Duodenal mucosa (tissue), 2 donors: Measurements from ENCODE around the gene SLC35F2.
A peak's percentile ranks its signal among the peaks of the same experiment; 100 is the strongest.

Experiments used
- H3K27ac ChIP-seq: one replicate; pipeline ENCODE4 v1.7.0; 2013; ENCODE audit warnings: low read depth, low read length
- H3K27me3 ChIP-seq, 2 donors: one replicate each; pipeline ENCODE4 v1.7.0; 2013; ENCODE audit warnings: low read length in 2 of 2, control low read depth in 1 of 2; ENCODE audit not compliant: insufficient read depth in 2 of 2, control insufficient read depth in 1 of 2
- H3K36me3 ChIP-seq, 2 donors: one replicate each; pipeline ENCODE4 v1.7.0; 2013; ENCODE audit warnings: low read length in 2 of 2, control low read depth in 1 of 2; ENCODE audit not compliant: insufficient read depth in 2 of 2, control insufficient read depth in 1 of 2
- H3K4me1 ChIP-seq, 2 donors: one replicate each; pipeline ENCODE4 v1.7.0; 2013; ENCODE audit warnings: low read length in 2 of 2, control low read depth in 1 of 2; ENCODE audit not compliant: insufficient read depth in 2 of 2, control insufficient read depth in 1 of 2
- H3K4me3 ChIP-seq, 2 donors: one replicate each; pipeline ENCODE4 v1.7.0; 2013; ENCODE audit warnings: low read length in 2 of 2, low read depth in 1 of 2
- H3K9ac ChIP-seq, 2 donors: one replicate each; pipeline ENCODE4 v1.7.0; 2013; ENCODE audit warnings: low read length in 2 of 2, low read depth in 1 of 2
- H3K9me3 ChIP-seq, 2 donors: one replicate each; pipeline ENCODE4 v1.7.0; 2013; ENCODE audit warnings: low read length in 2 of 2, control low read depth in 1 of 2; ENCODE audit not compliant: control insufficient read depth in 1 of 2

Gene SLC35F2

DNA sequence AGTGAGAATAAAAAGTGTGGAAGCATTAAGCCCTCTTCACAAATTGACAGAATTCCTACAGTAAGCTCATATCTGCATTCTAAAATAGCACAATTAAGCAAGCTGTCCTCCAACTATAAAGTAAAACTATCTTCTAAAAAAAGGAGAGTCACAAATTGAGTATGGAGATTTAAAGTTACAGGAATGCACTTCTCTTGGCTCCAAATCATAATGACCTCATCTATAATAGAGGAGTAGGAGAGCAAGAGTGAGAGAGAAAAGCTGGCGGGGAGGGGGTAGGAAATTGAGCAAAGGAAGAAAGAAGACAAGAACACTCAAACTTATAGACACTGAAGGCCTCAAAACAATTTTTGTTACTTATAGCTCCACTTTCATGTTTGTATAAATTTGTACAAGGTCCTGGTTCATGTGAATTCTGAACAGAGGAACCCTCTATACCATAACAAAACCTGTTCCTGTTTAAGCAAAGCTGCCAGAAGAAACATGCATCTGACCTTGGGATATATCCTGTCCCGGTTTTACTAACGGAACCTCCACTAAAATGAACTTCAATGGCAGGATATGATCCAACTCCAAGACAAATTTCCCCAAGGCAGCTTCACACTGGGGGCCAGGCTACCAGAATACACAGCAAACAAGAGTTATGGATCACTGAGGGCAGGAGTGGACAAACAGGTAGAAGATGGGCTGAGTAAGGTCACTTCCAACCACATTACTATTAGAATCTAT, 37.2 kb downstream of the SLC35F2 start:
- Histone ChIP-seq H3K9ac (no peak overlapping the region), H3K27ac (no peak overlapping the region), H3K9me3 (no peaks in the 10 kb centered on the region), H3K4me1 (no peaks in the 10 kb centered on the region), H3K36me3 (no peaks in the 10 kb centered on the region), H3K4me3 (no peak overlapping the region), H3K27me3 (no peaks in the 10 kb centered on the region)

- Histone ChIP-seq H3K4me1 (no peaks in the 10 kb centered on the region), H3K4me3 (no peak overlapping the region), H3K9me3 (no peaks in the 10 kb centered on the region), H3K9ac (no peak overlapping the region), H3K36me3 (peaks cover 0 to 2% of the 10 kb centered on the region in 2 donors), H3K27me3 (no peaks in the 10 kb centered on the region), H3K27ac (no peak overlapping the region)
These were observed 39.1 kb downstream of the SLC35F2 start for GRCh38 chr11:107819361-107820014.

- no peak overlapping the region for H3K9ac ChIP-seq
- H3K27ac ChIP-seq, result no peak overlapping the region
- H3K27me3 ChIP-seq, result no peaks in the 10 kb centered on the region
- H3K9me3 ChIP-seq, result no peaks in the 10 kb centered on the region
- H3K36me3 ChIP-seq, result peaks cover 0 to 3% of the 10 kb centered on the region in 2 donors
- no peaks in the 10 kb centered on the region for H3K4me1 ChIP-seq
- H3K4me3 ChIP-seq, result no peak overlapping the region
These were observed 40.1 kb downstream of the SLC35F2 start for GRCh38 chr11:107818491-107818890.

GRCh38 chr11:107816028-107816427, 42.6 kb downstream of the SLC35F2 start:
- Histone ChIP-seq H3K4me3 (no peak overlapping the region), H3K27ac (no peak overlapping the region), H3K9me3 (no peaks in the 10 kb centered on the region), H3K27me3 (no peaks in the 10 kb centered on the region), H3K36me3 (peaks cover 3 to 4% of the 10 kb centered on the region in 2 donors), H3K4me1 (peaks cover 0 to under 1% of the 10 kb centered on the region in 2 donors), H3K9ac (no peak overlapping the region)

DNA sequence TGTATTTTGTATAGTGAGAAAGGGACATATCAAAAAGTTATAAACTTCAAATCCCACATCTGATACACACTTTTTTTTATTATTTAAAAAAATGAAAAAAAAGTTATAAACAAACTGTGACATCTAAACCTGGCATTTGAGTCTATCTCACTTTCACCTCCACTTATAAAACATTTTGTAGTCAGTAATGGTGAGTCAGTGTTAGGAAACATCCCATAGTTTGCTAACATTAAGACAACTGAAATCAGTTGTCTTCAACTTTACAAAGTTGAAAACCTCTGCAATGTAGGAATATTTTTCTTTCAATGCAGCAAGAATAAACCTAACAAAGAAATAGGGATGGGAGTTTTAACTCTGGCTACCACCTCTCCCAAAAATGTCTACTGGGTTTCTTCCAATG, 47.7 kb downstream of the SLC35F2 start:
- H3K36me3 ChIP-seq, result peaks cover 4 to 20% of the 10 kb centered on the region in 2 donors
- no peak overlapping the region for H3K27ac ChIP-seq
- H3K4me3 ChIP-seq, result no peak overlapping the region
- peaks cover 5 to 20% of the 10 kb centered on the region in 2 donors for H3K4me1 ChIP-seq
- H3K9ac ChIP-seq, result no peak overlapping the region
- H3K27me3 ChIP-seq, result no peaks in the 10 kb centered on the region
- no peaks in the 10 kb centered on the region for H3K9me3 ChIP-seq

GRCh38 chr11:107808521-107808920, 50.1 kb downstream of the SLC35F2 start:
- no peak overlapping the region for H3K4me3 ChIP-seq
- H3K9ac ChIP-seq, result no peak overlapping the region
- H3K9me3 ChIP-seq, result no peaks in the 10 kb centered on the region
- peaks cover 4 to 26% of the 10 kb centered on the region in 2 donors for H3K36me3 ChIP-seq
- H3K27ac ChIP-seq, result no peak overlapping the region
- peaks cover 5 to 23% of the 10 kb centered on the region in 2 donors for H3K4me1 ChIP-seq
- H3K27me3 ChIP-seq, result no peaks in the 10 kb centered on the region

DNA sequence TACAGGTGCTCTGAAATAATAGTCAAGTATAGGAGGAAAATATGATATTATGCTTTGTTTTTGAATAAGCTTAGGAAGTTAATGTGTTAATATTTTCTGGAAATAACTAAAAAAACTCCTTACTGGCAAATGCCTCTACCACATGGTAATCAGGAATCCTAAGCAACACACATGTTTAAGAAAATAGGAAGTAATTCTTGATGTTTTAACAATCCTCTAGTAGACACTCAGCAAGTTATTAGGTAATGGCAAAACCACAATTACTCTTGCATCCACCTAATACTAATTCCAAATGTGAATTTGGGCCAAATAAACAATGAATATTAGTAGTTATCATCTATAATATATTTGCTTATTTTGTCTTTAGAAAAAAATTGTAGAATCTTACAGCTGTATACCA, 53.6 kb downstream of the SLC35F2 start:
- H3K36me3 ChIP-seq, result peaks cover 0 to 33% of the 10 kb centered on the region in 2 donors
- H3K4me1 ChIP-seq, result peaks cover 5 to 12% of the 10 kb centered on the region in 2 donors
- H3K27me3 ChIP-seq, result no peaks in the 10 kb centered on the region
- no peaks in the 10 kb centered on the region for H3K9me3 ChIP-seq
- no peak overlapping the region for H3K9ac ChIP-seq
- H3K4me3 ChIP-seq, result no peak overlapping the region
- H3K27ac ChIP-seq, result no peak overlapping the region

DNA sequence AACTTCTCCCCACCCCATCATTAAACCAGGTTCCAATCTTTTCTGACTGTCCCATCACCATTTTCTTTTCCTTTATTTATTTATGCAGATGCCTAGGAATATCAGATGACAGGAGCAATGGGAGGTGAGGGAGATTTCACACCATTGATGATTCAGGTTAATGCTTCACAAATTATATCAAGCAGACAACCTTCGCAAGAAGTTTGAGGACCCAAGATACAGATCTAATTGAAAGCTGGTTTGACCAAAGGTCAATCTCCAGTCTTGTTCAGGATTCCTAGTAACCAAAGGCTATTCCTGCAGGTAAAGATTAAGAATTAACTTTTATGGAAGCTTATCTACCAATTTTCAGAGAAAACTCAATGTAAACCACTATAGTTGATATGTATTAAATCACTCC, 54.4 kb downstream of the SLC35F2 start:
- no peak overlapping the region for H3K9ac ChIP-seq
- no peaks in the 10 kb centered on the region for H3K27me3 ChIP-seq
- H3K4me3 ChIP-seq, result peak overlapping the region in 1 of 2 donors; percentile 38
- H3K36me3 ChIP-seq, result peaks cover 0 to 33% of the 10 kb centered on the region in 2 donors
- H3K4me1 ChIP-seq, result peaks cover 0 to 8% of the 10 kb centered on the region in 2 donors
- H3K27ac ChIP-seq, result no peak overlapping the region
- H3K9me3 ChIP-seq, result no peaks in the 10 kb centered on the region

DNA sequence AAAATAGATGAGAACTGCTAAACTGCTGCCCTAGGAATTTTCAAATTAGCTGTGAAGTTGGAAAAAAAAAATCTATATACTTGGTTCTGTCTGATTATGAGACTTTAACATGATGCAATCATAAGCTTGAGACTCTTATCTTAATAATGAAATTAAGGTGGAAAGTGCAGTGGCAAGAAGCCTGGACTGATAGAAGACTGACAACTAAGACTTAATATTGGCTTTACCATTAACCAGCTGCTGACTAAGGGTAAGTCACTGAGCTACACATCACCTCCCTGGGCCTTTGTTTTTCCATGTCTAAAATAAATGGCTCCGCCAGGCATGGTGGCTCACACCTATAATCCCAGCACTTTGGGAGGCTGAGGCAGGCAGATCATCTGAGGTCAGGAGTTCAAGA, 56.9 kb downstream of the SLC35F2 start:
- Histone ChIP-seq H3K36me3 (peaks cover 0 to 24% of the 10 kb centered on the region in 2 donors), H3K4me1 (peaks cover 0 to 3% of the 10 kb centered on the region in 2 donors)

GRCh38 chr11:107799218-107799859, 59.2 kb downstream of the SLC35F2 start:
- H3K9ac ChIP-seq, result no peak overlapping the region
- no peaks in the 10 kb centered on the region for H3K9me3 ChIP-seq
- H3K27me3 ChIP-seq, result no peaks in the 10 kb centered on the region
- peaks cover 1 to 9% of the 10 kb centered on the region in 2 donors for H3K36me3 ChIP-seq
- H3K4me3 ChIP-seq, result no peak overlapping the region
- H3K4me1 ChIP-seq, result peaks cover 0 to 3% of the 10 kb centered on the region in 2 donors
- no peak overlapping the region for H3K27ac ChIP-seq

More for the DNA sequence above, 56.9 kb downstream of the SLC35F2 start:
- H3K9ac ChIP-seq, result no peak overlapping the region
- H3K27me3 ChIP-seq, result no peaks in the 10 kb centered on the region
- no peaks in the 10 kb centered on the region for H3K9me3 ChIP-seq
- H3K27ac ChIP-seq, result no peak overlapping the region
- H3K4me3 ChIP-seq, result no peak overlapping the region
